Stimulated activated CD8-positive, alpha-beta memory T cell treated with anti-CD3 and anti-CD28 coated beads, Interleukin-4, amount 100 ng/mL, for 24 hours (primary cell): ENCODE results near the gene SOWAHD.
"Not testable (repeated sequence)": the region's sequence is repeated elsewhere in the genome, so short reads cannot be mapped to it uniquely, and the experiment has no call there.

Experiments
- DNase-seq: peaks from one replicate; pipeline ENCODE4 v3.0.0-alpha.2; 2020; ENCODE audit warnings: low read depth

Gene SOWAHD

DNA sequence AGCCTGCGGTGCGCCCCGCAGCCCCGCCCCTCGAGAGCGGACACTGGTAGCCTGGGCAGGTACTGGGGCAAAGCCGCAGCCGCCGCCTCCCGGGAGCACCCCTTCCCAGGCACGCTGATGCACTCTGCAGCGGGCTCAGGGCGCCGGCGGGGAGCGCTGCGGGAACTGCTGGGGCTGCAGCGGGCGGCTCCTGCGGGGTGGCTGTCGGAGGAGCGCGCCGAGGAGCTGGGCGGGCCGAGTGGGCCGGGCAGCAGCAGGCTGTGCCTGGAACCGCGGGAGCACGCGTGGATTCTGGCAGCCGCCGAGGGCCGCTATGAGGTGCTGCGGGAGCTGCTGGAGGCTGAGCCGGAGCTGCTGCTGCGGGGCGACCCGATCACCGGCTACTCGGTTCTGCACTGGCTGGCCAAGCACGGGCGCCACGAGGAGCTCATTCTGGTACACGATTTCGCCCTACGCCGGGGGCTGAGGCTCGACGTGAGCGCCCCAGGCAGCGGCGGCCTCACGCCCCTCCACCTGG, 401 bp downstream of the SOWAHD start:
- peak; percentile 5 for DNase-seq

DNA sequence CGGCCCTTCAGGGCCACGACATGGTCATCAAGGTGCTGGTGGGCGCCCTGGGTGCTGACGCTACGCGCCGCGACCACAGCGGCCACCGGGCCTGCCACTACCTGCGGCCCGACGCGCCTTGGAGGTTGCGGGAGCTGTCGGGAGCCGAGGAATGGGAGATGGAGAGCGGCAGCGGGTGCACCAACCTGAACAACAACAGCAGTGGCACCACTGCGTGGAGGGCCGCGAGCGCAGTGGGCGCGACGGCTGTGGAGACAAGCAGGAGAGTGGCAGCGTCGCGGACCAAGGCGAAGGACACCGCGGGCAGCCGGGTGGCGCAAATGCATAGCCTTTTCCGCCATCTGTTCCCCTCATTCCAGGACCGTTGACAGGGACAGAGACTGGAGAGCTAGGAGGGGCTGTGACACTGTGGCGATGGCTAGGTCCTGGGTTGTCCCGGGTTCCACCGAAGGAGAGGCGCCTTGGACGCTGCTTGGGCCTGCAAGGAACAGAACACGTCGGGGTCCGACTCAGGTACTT, 919 bp downstream of the SOWAHD start:
- DNase-seq, result no peak

DNA sequence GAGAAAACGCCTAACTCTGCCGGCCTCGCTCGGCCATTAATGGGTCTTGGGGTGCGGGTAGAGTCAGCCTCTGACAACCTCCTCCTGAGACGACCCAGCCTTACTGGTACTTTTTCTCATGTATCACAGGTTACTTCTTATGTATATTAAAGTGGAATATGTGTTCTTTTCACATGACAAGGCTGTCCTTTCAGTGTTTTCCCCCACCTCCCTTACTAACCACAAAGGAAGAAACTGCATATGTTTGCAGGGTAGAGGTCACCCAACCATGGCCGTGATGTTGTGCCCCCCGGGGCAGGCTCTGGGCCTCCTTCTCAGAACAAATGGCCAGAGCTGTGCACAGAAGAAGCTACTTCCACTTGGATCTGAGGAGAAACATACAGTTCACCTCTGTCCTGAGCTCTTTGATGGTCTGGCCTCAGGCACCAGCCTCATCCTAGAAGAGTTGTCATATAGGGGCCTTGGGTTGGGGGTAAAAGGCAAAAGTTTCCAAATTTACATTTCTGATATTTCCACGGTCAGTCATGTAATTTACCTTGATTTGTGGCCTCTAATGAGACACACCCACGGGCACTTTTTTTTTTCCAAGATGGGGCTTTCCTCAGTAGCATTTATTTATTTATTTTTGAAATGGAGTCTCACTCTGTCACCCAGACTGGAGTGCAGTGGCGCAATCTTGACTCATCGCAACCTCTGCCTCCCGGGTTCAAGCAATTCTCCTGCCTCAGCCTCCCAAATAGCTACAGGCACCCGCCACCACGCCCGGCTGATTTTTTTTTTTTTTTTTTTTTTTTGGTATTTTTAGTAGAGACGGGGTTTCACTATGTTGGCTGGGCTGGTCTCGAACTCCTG, 1.9 kb downstream of the SOWAHD start:
- no peak for DNase-seq

DNA sequence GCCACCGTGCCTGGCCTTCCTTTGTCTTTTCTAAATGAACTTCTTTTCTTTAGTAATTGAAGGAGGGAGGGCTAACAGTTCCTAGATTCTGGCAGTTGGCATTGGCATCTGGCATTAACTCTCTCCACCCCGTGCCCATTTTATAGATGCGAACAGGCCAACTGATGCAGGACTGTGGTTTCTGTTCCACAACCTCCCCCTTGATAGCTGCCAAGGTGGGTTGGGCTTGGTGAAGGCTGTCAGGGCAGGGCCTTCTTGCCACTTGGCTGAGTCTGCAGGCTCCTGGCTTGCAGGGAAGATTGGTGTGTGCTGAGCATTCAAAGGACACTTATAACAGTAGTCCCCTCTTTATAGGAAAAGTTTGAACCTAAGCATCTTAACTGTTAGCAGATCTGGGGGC, 4.3 kb downstream of the SOWAHD start:
- no peak for DNase-seq

DNA sequence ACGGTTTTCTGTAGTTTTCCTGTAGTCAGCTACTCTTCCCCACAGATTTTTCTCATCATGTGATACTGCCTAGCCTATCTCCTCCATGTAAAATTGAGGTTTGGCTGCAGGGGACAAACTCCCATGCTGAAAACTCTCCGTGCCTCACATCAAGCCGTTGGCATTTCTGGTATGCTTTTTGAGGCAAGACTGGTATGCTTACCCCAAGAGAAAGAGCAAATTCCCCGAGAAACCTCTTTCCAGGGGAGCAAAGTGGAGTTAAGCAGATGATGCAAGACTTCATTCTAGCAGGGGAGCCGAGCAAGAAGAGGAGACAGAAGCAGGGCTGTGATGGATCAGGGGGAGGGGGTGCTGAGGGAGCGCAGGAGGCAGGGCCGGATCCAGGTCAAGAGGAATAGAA, 4.8 kb downstream of the SOWAHD start:
- no peak for DNase-seq

DNA sequence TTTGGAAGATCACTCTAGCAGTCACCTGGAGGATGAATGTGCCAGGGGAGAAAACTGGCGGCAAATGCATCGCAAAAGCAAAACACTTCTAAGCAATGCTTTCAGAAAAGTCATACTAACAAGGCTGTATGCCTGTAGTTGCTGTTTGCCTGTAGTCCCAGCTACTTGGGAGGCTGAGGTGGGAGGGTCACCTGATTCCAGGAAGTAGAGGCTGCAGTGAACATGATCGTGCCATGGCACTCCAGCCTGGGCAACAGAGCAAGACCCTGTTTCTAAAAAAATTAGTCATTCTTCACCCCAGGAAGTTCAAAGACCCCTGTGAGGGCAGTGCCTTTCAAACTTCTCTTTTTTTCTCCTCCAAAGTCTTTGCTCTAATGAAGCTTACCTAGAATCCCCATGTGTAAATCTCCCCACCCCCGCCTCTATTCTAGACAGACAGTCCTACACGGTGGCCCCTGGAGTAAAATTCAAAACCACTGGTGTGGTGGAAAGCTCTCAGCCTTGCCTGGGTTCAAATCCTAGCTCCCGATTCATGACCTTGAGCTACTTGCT, 5.5 kb downstream of the SOWAHD start:
- DNase-seq, result no peak

DNA sequence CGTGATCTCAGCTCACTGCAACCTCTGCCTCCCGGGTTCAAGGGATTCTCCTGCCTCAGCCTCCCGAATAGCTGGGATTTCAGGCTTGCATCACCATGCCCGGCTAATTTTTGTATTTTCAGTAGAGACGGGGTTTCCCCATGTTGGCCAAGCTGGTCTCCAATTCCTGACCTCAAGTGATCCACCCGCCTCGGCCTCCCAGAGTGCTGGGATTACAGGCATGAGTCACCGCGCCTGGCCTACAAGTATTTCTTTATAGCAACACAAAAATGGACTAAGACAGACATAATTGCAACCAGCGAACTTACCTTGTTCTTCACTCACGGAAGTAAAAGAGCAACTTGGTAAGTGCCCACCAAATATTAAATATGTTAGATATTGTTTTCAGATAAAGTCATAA, 10.0 kb downstream of the SOWAHD start:
- DNase-seq, result not testable (repeated sequence)

DNA sequence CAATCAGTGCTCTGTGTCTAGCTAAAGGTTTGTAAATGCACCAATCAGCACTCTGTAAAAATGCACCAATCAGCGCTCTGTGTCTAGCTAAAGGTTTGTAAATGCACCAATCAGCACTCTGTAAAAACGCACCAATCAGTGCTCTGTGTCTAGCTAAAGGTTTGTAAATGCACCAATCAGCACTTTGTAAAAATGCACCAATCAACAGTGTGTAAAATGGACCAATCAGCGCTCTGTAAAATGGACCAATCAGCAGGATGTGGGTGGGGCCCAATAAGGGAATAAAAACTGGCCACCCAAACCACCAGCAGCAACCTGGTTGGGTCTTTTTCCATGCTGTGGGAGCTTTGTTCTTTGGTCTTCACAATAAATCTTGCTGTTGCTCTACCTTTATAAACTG, 11.0 kb downstream of the SOWAHD start:
- not testable (repeated sequence) for DNase-seq

DNA sequence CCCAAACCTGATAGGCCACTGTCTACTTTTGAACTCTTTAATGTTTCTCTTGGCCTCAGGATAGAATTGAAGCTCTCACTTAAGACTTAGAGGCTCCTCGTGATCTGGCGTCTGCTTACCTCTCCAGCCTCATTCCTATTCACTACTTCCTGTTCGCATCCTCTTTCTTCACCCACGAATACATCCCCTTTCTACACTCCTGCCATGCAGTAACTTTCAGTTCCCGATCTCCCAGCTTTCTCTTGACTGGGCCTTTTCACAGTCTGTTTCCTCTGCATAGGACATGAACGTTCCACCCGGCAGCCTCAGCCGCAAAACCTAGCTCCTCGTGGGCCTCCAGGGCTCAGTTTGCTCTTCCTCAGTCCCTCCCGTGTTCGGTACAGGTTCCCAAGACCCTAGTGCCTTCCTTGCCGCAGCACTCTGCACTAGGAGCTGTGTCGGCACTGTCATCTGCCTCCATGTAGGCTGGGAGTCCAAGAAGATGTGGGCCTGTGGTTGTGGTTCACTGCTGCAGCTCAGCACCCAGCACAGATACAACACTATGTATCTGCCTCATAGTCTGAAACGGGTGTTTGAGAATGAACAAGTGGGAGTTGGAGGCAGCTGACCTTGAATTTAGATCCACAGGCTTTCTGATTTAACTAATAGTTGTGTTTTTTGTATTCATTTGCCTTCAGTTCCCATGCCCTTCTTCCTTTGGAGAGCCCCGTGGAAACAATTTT, 17.3 kb downstream of the SOWAHD start:
- DNase-seq, result no peak

DNA sequence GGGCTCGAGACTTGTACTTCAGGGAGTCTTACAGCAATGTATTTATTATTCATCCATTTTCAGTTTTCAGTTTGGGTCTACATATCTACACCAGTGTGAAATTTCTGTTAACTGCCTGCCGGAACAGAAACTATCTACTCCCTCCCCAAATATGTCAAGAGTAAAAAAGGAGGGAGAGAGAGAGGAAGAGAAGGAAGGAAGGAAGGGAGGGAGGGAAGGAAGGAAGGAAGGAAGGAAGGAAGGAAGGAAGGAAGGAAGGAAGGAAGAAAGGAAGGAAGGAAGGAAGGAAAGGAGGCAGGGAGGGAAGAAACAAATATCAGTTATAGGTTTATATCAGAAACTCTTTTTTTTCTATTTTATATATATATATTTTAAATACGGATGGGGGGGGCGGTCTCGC, 20.4 kb downstream of the SOWAHD start:
- DNase-seq, result no peak

DNA sequence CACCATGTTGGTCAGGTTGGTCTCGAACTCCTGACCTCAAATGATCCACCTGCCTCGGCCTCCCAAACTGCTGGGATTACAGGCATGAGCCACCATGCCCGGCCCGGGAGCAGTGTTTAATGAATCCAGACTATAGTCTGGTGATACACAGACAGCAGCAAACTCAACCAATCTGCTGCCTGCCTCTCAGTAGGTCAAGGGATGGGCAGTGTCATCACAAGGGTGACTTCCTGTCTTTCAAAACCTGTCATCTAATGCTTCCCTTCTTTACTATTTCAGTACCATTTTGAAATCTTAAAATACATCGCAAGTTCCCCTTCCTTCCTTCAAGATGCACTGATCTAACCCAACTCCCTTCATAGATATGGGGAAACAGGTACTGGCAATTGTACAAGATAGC, 24.6 kb downstream of the SOWAHD start:
- DNase-seq, result no peak

DNA sequence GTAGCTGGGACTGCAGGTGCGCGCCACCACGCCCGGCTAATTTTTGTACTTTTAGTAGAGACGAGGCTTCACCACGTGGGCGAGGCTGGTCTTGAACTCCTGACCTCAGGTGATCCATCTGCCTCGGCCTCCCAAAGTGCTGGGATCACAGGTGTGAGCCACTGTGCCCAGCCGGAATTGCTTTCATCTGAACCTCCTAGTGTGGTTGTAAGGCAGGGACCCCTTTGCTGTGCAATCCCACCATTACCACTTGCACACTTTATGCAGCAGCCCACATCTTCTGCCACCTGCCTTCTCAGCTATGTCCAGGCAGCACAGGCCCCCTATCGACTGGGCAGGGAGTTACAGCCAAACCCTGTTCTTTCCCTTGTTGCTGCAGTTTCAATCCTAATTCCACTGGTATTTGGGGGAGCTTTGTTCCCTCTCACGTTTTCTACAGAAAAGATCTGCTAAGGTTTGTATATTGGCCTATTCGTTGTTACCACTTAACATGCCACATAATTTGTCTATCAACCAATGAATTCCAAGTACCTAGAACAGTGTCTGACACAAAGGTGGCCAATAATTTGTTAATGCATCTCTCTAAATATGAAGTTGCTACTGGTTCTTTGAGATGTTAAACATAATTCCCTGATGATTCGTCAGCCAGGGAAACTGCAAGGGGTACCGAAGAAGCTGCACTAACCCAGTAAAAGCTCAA, 26.5 kb downstream of the SOWAHD start:
- DNase-seq, result peak; percentile 37

DNA sequence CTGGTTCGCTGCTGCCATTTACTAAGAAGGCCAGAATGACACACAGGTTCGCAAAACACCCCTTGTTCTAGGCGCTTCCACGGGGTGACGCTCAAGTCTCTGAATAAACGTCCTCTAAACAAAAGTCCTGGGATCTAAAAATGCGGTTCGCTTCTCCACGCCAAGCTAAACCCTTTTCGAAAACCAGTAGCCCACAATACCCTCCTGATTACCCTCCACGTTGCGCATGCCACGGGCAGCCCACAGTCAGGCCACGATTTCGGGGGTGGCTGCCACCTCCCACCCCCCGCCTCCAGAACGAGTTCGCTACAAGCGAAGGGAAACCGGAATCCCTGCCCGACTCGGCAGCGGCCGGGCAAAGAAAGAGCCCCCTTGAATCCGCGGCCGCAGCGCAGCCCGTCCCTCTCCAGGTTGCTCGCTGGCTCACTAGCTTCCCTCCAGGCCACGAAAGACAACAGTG, 32.6 kb downstream of the SOWAHD start:
- DNase-seq, result peak; percentile 22

DNA sequence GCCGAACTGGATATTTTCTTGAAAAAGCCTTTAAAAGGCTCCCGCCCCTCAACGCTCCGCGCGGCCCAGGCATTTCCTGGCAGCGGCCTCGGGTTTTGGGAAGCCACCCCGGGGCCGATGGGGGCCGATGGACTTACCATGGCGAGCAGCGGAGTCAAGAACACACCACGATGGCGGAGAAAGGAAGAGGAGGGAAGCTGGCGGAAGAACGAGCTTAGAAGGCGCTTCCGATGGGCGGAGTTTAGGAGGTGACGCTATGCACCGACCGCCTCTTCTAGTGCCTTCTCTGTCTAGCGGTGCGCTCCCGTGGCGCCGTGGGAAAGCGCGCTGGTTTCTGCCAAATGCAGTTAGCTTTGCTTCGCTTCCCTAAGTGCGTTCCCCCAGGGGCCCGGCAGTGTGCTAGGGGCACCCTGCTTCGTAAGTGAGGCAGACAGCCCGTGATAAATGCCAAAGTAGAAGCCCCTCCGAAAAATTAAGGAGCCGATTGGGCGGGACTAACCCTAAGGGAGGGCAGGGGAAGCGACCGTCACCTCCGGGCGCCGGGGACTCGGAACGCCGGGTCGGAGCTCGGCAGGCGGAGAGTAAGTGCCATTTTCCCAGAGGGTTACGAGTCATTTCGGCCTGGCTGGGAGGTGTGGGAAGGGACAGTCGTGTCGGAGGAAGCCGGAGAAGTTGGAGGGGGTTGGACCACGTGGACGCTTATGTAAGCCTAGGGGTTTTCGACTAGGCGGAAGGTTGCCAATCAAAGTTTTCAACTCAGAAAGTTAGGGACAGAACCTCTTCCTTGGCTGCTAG, 33.2 kb downstream of the SOWAHD start, which contains the start of gene RPL39:
Gene RPL39, minus strand, starts transcription at position 194 of the 795 bp plus-strand sequence. Its CDS starts 54 bp downstream, at position 140.
- peak; percentile 69 for DNase-seq

DNA sequence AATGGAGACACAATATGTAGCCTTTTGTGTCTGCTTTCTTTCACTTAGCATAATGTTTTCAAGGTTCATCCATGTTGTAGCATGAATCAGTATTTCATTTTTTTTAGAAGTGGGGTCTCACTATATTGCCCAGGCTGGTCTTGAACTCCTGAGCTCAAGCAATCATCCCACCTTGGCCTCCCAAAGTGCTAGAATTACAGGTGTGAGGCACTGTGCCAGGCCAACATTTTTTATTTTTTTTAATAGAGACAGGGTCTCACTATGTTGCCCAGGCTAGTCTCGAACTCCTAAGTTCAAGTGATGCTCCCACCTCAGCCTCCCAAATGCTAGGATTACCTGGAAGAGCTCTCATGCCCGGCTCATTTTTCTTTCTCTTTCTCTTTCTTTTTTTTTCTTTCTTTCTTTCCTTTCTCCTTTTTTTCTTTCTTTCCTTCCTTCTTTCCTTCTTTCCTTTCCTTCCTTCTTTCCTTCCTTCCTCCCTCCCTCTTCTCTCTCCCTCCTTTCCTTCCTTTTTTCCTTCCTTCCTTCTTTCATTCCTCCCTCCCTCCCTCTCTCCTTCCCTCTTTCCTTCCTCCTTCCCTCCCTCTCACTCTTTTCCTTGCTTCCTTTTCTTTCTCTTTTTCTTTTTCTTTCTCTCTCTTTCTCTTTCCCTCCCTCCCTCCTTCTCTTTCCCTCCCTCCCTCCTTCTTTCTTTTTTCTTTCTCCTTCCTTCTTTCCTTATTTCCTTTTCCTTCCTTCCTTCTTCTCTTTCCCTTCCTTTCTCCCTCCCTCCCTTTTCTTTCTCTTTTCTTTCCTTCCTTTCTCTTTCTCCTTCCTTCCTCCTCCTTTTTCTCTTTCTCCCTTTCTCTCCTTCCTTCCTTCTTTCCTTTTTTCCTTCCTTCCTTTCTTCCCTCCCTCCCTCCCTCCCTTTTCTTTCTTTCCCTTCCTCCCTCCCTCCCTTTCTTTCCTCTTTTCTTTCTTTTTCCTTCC, 43.1 kb downstream of the SOWAHD start:
- DNase-seq, result no peak

DNA sequence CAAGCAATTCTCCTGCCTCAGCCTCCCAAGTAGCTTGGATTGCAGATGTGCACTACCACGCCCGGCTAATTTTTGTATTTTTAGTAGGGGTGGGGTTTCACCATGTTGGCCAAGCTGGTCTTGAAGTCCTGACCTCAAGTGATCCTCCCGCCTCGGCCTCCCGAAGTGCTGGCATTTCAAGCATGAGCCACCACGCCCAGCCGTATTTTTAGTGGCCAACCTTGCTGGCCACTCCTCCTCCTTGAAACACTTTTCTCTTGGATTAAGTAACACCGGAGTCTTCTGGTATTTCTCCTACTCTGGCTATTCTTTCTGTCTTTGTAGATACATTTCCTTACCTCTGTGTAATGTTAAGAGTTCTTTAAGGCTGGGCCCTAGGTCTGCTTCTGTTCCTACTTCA, 44.2 kb downstream of the SOWAHD start:
- DNase-seq, result no peak

DNA sequence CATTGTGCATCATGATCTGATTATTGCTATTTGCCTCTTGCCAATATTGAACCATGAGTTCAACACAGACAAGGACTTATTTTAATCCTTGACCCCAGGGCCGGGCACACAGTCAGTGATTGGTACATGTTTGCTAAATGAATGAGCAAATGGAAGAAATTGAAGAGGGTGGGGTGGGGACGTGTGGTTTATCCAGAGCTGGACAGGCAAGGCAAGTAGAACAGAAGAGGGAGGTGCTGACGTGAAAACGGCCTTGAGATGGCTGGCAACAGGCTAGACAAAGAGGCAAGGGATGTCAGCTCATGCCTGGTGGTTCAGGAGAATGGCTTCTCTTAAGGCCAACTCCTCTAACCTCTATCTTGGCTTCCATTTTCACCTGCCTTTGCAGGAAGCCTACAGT, 50.1 kb downstream of the SOWAHD start:
- not testable (repeated sequence) for DNase-seq

DNA sequence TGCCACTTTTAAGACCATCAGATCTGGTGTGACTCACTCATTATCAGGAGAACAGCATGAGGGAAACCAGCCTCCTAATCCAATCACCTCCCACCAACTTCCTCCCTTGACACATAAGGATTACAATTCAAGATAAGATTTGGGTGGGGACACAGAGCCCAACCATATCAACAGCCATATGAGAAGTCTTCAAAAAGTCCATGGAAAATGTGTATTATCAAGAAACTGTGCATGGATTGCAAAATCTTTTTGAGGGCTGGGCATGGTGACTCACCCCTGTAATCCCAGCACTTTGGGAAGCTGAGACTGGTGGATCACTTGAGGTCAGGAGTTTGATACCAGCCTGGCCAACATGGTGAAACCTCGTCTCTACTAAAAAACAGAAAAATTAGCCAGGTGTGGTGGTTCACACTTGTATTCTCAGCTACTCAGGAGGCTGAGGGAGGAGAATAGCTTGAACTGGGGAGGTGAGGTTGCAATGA, 50.8 kb downstream of the SOWAHD start:
- no peak for DNase-seq
